Panc1 (cell line): ENCODE measurements around the gene SLC2A2.

Experiments
- CTCF ChIP-seq: fragments of 450-650 bp; IDR thresholded peaks from 2 replicates; pipeline ENCODE4 v1.5.1; 2017; ENCODE audit warnings: mild to moderate bottlenecking
- POLR2AphosphoS5 ChIP-seq: IDR thresholded peaks from 2 replicates; pipeline ENCODE4 v1.6.1; 2012; ENCODE audit warnings: mild to moderate bottlenecking, low read depth, low read length, moderate library complexity
- REST ChIP-seq, 2 experiments: IDR thresholded peaks; 2 replicates each; pipeline ENCODE4 v1.6.1; 2011 to 2012; ENCODE audit warnings: low read depth in 2 of 2, control low read depth in 1 of 2, low read length in 1 of 2, mild to moderate bottlenecking in 1 of 2, moderate library complexity in 1 of 2; ENCODE audit not compliant: insufficient read depth in 1 of 2
- SIN3A ChIP-seq: IDR thresholded peaks from 2 replicates; pipeline ENCODE4 v1.6.1; 2012; ENCODE audit warnings: low read depth, mild to moderate bottlenecking, low read length, moderate library complexity, borderline replicate concordance; ENCODE audit not compliant: insufficient read depth

- TF ChIP-seq CTCF (no peak), POLR2AphosphoS5 (no peak), REST (IDR thresholded peaks at IDR 0.05; ENCODE audit: insufficient read depth in 1 of 2, low read depth in 2 of 2, low read length in 1 of 2) (no peak), SIN3A (no peak)
Measured at GRCh38 chr3:170953229-170953628, 73.3 kb downstream of the SLC2A2 start.
